Amniotic epithelial cell (primary cell): ENCODE results near the gene SLC9A3.

ENCODE experiments used
- DNase-seq: peaks from one replicate; pipeline ENCODE4 v3.0.0-alpha.2; 2010; ENCODE audit warnings: low read depth

SLC9A3 gene

DNA sequence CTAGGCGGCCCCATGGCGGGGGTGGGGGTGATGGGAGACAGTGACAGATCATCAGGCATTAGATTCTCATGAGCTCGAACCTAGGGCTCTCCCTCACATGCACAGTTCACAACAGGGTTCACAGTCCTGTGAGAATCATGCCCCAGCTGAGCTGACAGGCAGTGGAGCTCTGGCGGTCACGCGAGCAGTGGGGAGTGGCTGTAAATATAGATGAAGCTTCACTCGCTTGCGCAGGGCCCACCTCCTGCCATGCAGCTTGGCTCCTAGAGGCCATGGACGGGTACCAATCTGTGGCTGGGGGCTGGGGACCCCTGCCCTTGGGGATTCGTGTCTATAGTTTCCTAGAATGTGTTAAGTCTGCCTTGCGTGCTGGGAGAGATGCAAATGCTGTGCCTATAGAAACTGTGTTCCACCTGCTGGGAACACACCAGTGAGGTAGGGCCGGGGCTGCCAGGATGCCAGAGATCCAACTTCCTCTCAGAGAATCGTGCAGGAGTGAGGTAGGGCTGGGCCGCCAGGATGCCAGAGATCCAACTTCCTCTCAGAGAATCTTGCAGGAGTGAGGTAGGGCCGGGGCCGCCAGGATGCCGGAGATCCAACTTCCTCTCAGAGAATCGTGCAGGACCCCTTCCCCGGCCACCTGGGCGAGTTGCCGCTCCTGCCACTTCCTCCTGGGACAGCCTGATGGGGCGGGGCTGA lies 95.3 kb downstream of the SLC9A3 start:
- no peak for DNase-seq

DNA sequence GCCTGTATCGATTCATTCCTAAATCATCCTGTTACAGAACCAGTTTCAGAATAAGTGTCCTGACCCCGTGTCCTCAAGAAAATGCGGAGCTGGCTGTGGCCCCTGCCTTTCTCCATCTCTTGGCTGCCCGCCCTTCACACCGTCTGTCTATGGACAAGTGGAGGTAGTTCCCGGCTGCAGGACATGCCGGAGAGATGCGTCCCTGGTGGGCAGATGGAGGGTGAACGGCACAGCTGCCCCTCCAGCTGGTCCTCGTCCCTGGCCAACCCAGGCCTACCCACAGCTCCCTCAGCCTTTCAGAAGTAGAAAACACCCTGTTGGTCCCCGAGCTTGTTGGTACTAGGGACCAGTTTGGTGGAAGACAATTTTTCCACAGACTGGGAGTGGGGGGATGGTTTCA lies 96.0 kb downstream of the SLC9A3 start:
- DNase-seq = no peak

DNA sequence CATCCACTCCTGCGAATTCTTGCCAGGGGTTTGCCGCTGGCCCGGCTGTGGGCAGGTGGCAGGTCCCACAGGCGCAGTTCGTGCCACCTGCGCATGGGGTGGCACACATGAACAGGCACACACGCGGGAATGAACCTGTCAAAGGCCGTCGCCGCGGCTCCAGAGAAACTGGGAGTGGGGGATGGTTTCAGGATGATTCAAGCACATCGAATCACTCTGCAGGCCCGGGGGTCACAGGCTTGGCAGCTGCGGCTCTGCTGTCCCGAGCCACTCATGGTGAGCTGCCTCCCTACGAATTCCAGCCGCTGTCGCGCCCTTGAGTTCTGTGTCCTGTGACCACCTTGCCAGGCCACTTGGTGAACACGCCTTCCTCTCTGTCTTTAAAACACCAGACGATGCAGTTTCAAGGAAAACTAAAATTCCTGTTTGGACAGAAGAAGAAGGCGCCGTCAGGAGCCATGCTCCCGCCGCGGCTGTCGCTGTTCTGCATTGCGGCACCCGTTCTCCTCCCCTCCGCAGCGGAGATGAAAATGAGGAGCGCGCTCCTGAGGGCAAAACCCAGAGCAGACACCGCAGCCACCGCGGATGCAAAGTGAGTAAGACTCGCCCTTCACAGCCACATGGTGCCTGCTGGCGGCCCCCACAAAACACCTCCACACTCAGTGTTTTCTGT lies 96.7 kb downstream of the SLC9A3 start:
- DNase-seq = no peak

DNA sequence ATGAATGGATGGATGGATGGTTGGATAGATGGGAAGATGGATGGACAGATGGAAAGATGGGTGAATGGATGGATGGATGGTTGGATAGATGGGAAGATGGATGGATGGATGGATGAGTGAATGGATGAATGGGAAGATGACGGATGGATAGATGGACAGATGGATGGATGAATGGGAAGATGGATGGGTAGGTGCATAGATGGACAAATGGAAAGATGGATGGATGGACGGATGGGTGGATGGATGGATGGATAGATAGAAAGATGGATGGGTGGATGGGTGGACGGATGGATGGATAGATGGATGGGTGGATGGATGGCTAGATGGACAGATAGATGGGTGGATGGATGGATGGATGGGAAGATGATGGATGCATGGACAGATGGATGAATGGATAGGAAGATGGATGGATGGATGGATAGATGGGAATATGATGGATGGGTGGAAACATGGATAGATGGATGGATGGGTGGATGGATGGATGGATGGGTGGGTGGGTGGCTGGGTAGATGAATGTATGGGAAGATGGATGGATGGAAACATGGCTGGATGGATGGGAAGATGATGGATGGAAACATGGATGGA lies 97.8 kb downstream of the SLC9A3 start:
- DNase-seq = no peak

DNA sequence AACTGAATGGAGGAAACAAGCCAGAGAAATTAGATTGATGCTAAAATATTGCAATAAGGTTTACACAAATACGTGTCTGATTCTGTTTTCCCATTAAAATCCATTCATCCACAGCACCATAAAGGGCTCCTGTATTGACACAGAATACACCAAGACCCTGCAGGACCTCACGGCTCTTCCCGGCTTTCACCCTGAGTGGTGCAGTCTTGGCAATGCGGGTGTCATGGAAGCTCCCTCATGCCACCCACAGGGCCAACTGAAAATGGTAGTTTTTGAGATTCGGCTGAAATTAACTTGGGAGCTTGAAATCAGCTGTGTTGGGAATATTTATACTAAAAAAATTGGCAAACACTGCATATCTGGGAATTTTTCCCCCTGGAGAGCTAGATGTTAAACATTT lies 98.5 kb downstream of the SLC9A3 start:
- DNase-seq = peak; percentile 19

DNA sequence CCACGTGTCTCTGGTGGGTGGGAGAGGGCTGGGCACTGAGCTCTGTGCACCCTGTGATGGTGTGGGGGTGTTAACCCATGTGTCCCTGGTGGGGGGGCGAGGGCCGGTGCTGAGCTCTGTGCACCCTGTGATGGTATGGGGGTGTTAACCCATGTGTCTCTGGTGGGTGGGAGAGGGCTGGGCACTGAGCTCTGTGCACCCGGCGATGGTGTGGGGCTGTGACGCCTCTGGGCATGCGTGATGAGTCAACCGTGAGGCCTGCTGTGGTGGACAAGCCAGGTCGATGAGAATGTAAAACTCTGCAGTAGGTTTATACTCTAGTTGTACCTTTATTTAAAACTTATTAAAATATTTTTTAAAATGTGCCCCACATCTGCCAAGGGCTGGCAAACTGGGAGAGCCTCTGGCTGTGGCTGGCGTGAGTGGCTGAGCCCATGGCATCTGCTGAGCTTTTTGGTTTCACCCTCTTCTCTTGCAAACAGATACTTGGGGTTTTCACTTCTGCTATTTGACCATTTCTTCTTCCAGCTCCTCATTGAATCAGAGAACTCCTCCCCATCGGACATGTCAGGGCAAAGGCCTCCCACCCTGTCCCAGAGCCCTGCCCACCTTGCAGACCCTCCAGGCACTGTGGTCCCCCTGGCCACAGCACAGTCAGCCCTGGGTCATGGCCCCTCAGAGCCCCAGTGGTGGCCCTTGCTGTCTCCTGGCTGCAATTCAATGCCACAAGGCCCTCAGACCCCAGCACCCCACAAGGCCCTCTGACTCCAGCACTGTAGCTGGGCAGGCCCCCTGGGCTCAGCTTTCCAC lies 99.7 kb downstream of the SLC9A3 start:
- peak; percentile 63 for DNase-seq

DNA sequence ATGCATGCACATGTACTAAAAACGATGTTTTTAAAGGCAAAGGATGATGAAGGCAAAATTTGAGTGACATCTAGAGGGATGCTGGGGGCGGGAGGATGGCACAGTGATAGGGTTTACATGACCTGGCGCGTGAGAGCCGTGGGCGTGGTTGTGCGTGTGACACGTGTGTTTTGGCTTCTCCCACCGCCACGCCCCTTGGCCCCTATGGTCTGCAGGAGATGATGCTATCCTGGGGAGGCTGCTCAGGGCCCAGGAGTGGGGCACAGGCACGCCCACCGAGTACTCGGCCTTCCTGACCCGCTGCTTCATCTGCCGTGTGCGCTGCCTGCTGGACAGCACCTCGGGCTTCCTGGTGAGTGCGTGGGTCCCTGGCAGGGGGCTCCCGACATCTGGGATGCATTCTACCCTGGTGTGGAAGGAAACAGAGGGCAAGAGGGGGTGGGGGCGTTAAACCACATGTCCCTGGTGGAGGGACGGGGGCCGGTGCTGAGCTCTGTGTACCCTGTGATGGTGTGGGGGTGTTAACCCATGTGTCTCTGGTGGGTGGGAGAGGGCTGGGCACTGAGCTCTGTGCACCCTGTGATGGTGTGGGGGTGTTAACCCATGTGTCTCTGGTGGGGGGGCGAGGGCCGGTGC lies 100.5 kb downstream of the SLC9A3 start:
- DNase-seq = no peak

DNA sequence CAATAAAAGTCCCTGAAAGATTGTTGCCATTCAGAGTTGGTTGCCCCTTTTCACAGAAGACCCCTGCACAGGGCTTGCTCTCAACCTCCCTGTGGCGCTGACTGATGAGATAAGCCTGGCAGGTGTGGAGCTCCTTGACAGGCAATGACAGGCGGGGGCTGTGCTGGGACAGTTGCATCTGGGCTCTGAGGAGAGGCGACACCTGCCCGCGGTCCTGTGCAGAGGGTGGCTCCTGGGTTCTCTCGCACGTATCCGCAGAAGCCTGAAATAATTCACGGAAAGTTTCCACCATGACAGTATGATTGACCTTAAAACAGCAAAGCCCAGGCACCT lies 101.0 kb downstream of the SLC9A3 start:
- no peak for DNase-seq

DNA sequence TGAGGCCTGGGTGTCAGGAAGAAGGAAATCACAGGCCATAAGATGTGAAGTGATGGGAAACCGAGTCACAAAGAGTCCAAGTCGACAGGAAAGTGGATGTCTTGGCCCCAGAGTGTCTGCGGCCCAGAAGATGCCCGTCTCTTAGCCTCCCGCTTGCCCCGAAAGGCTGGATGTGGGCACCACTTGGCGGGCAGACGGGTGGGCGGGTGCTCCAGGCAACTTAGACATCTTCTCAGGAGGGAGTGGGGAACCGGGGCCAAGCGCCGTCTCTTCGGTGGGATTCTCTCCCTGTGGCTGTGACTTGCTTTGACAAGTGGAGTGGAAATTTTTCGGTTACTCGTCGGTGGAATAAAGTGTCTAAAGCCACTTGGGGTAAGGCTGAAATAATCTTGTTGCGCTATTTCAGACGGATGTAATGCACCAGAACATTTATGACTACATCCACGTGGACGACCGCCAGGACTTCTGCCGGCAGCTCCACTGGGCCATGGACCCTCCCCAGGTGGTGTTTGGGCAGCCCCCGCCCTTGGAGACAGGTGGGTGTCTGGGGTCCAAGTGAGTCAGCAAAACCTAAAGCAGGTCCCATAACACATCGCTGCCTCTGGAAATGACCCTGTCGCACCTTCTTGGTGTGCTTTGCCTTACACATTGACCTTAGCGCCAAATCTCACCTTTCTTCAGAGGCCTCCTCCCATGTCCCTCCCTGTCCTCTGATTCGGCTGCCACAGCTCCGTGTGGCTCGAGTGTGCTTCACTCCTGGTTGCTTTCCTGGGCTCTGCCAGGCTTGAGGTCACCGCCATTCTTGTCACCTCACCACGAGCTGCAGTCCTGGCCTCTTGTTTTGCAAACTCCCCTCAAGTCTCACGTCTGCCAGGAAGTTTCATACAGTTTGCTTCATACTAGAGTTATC lies 101.7 kb downstream of the SLC9A3 start:
- DNase-seq = no peak

DNA sequence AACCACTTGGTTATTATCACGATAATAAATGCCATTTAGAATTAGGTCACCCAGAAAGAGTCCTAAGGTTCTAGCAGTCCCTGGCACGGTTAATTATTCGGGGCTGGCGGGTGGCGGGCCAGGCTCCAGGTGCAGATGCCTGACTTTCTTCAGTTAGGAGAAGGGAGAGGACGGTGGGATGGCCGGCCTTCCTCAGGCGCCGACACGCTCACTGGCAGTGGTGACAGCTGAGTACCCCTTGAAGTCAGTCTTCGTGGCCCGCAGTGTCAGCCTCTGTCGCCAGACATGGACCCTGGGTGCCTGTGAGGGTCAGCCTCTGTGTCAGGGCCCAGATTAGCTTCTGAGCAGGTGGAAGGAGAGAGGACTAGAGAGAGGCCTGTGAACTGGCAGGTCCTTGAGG lies 102.3 kb downstream of the SLC9A3 start:
- DNase-seq = no peak

DNA sequence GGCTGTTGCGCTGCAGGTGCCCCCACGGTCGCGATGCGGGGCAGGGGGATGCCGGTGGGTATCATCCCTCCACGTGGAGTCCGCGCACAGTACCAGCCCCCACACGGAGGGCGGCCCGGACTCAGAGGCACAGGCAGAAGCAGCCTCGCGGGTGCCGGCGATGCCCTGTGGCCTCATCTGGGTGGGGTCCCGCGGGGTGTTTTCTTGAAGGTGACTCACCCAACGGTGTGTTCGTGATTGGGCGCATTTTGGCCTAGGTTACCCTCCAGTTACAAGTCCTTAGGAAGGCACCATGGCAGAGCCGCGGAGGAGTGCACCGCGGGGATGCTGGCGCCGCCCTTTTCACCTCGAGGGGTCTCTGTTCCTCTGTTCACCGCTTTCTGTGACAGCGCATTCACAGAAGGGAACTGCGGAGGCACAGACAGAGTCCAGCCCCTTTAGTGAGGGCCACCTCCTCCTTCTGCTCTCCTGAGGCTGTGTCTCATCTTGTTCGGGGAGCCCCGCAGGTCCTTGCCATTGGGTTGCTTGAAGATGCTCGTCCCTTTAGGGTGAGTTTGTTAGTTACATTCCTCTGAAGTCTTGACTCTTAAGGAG lies 102.9 kb downstream of the SLC9A3 start:
- no peak for DNase-seq

DNA sequence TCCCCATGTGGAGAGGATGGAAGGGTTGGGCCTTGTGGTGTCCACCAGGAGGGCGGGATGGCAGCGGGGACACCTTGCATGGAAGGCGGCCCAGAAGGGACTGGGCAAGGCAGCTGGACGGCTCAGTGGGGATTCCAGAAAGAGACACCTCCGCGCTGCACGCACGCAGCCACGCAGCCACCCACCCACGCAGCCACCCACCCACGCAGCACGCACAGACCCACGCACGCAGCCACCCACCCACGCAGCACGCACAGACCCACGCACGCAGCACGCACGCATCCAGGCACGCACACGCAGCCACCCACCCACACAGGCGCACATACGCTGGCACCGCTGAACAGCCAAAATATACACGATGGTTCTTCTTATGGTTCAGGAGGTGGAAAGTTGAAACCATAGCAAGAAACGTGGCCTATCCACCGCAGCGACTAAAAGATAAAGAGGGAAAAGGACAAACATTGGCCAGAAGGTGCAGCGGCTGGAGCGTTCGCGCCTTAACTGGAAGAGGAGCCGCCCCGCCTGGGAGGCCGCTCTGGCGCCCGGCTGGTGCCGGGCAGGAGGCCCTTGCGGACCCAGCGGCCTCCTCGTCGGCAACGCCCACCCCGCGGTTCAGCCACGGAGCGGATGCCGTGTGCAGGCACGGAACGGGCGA lies 103.5 kb downstream of the SLC9A3 start:
- DNase-seq = no peak
